Adrenal gland (tissue), 12 donors: ENCODE data around the gene EIF2S2. TPM values are rescaled to one million over a fixed set of nuclear protein-coding genes. Genes with fewer than 3 reads are reported as not detected.
A peak's percentile ranks its signal among the peaks of the same experiment; 100 is the strongest.

Experiments used
- DNase-seq, 7 donors: peaks; one replicate each; pipeline ENCODE4 v3.0.0-alpha.2; 2019 to 2020
- H3K27ac ChIP-seq, 5 donors: fragments of 200-600 bp; sonication (generic) in 4 of 5; 1 replicate in 3 of 5; 2 replicates in 2 of 5; pipeline versions ENCODE4 v1.5.1 to v1.8.0; 2016 to 2020; ENCODE audit warnings: mild to moderate bottlenecking in 1 of 5
- H3K27me3 ChIP-seq: fragments of 200-600 bp; 2 replicates; pipeline ENCODE4 v1.8.0; 2021
- H3K36me3 ChIP-seq, 2 donors: fragments of 200-600 bp; replicated peaks in 1 of 2; 1 replicate in 1 of 2; 2 replicates in 1 of 2; pipeline versions ENCODE4 v1.5.1 to v1.8.0; 2018 to 2022
- H3K4me1 ChIP-seq, 2 donors: fragments of 200-600 bp; replicated peaks in 1 of 2; 1 replicate in 1 of 2; 2 replicates in 1 of 2; pipeline versions ENCODE4 v1.5.1 to v1.8.0; 2018 to 2021
- H3K4me3 ChIP-seq, 4 donors: fragments of 200-600 bp; sonication (generic) in 3 of 4; one replicate each; pipeline ENCODE4 v1.5.1; 2016 to 2018
- H3K9me3 ChIP-seq, 3 donors: fragments of 200-600 bp; sonication (generic) in 1 of 3; replicated peaks in 1 of 3; 1 replicate in 2 of 3; 2 replicates in 1 of 3; pipeline versions ENCODE4 v1.5.1 to v1.8.0; 2016 to 2021
- POLR2A ChIP-seq, 2 donors: fragments of 450-650 bp; IDR thresholded peaks; one replicate each; pipeline ENCODE4 v1.6.1; 2017; ENCODE audit warnings: antibody characterized with exemption in 2 of 2, mild to moderate bottlenecking in 2 of 2, moderate library complexity in 1 of 2
- WGBS, 4 donors: extraction: QIAGEN DNeasy Blood & Tissue Kit in 2 of 4; methylation state at CpG; one replicate each; pipeline versions ENCODE4 v1.1.5 to v1.1.7; 2013 to 2017; 5-methylcytosine and 5-hydroxymethylcytosine counted together
- intact Hi-C, 2 donors: fragments of 100-400 bp; cut with DNase I; formaldehyde crosslinking; loops; one replicate each; pipeline versions ENCODE4 v1.14.1 to v1.15.0; 2022 to 2023
- polyA plus RNA-seq, 3 donors: library from polyadenylated mRNA; stranded (reverse); fragments of 200-250 nt in 2 of 3; fragments of 350-450 nt in 1 of 3; fragmentation: Illumina TruSeq in 1 of 3; extraction: RNeasy Lipid Tissue Mini Kit (QIAGEN cat#74804) in 1 of 3; gene quantifications; one replicate each; pipeline ENCODE4 v1.2.3, GENCODE V29; 2013 to 2014
- total RNA-seq, 9 donors: library from RNA; depleted of rRNA in 4 of 9; stranded (reverse); fragments of >200 nt in 4 of 9; fragments of 120-200 nt in 1 of 9; fragmentation: NEBNext Ultra II Directional in 1 of 9; extraction: Animal tissue kit (Norgen Biotek cat#: 25700) in 1 of 9; gene quantifications; one replicate each; pipeline versions ENCODE4 v1.1.0 to v1.2.4, GENCODE V29; 2013 to 2023
- TF ChIP-seq, protein P1 (sequence below), 6 experiments: fragments of 450-650 bp in 4 of 6; fragments of 200-600 bp in 2 of 6; sonication (generic) in 1 of 6; IDR thresholded peaks; 1 replicate in 5 of 6; 2 replicates in 1 of 6; pipeline versions ENCODE4 v1.5.1 to v1.8.0; 2016 to 2021; ENCODE audit warnings: antibody characterized with exemption in 6 of 6, mild to moderate bottlenecking in 2 of 6, moderate library complexity in 1 of 6
- donor health status: healthy with polysubstance abuse.
- donor health status: Bipolar disorder and iron deficiency.
- donor health status: DM: yes; HTN: yes; CAD: no.
- donor health status: DM: no; HTN: no; CAD: no.
- donor health status: DM: no; HTN: no; CAD: no.
- donor health status: DM: yes; HTN: yes; CAD: no.

Gene EIF2S2
- total and polyA plus RNA-seq, 12 donors: 26.7 to 204 (median 49.9) TPM

DNA sequence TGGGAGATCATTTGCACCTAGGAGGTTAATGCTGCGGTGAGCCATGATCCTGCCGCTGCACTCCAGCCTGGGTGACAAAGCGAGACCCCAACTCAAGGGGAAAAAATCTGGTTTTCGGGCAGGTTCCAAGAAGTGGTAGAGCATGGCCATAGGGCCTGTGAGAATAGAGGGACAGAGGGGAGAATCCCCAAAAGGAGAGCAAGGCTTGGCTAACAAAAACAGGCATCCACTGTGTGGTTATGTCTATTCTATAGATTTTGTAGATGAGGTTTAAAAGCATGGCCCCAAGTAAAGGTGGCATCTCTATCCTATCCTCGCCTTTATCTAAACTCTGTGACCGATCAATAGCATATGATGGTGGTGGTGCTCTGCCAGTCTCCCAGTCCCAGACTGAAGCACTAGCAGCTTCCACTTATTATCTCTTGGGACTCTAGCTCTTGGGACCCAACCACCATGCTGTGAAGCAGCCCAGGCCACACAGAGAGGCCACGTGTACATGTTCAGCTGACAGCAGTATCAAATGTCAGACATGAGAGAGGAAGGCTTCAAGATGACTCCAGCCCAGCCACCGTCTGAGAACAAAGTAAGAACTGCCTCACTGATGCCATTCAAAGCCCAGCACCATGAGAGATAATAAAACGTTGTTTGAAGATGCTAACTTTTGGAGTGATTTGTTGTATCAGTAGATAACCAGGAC is 27.7 kb downstream of the EIF2S2 start:
- intact Hi-C loops: no loop called here
- Histone ChIP-seq H3K4me3 (no peak overlapping the region), H3K36me3 (peaks cover 0 to 48% of the 10 kb centered on the region in 2 donors), H3K4me1 (peaks cover 0 to 11% of the 10 kb centered on the region in 2 donors), H3K27me3 (no peaks in the 10 kb centered on the region), H3K9me3 (no peaks in the 10 kb centered on the region), H3K27ac (peak overlapping the region in 1 of 5 donors; percentile 68)
- DNase-seq: peak in 2 of 7 donors; percentile 17 to 46
- 81 to 90% (median 85%) methylated on average over 9 of the region's 9 CpGs for WGBS, 4 donors
- TF ChIP-seq, protein P1, sequence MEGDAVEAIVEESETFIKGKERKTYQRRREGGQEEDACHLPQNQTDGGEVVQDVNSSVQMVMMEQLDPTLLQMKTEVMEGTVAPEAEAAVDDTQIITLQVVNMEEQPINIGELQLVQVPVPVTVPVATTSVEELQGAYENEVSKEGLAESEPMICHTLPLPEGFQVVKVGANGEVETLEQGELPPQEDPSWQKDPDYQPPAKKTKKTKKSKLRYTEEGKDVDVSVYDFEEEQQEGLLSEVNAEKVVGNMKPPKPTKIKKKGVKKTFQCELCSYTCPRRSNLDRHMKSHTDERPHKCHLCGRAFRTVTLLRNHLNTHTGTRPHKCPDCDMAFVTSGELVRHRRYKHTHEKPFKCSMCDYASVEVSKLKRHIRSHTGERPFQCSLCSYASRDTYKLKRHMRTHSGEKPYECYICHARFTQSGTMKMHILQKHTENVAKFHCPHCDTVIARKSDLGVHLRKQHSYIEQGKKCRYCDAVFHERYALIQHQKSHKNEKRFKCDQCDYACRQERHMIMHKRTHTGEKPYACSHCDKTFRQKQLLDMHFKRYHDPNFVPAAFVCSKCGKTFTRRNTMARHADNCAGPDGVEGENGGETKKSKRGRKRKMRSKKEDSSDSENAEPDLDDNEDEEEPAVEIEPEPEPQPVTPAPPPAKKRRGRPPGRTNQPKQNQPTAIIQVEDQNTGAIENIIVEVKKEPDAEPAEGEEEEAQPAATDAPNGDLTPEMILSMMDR (IDR thresholded peaks at IDR 0.05): no peak
- TF ChIP-seq POLR2A (IDR thresholded peaks at IDR 0.05): no peak

DNA sequence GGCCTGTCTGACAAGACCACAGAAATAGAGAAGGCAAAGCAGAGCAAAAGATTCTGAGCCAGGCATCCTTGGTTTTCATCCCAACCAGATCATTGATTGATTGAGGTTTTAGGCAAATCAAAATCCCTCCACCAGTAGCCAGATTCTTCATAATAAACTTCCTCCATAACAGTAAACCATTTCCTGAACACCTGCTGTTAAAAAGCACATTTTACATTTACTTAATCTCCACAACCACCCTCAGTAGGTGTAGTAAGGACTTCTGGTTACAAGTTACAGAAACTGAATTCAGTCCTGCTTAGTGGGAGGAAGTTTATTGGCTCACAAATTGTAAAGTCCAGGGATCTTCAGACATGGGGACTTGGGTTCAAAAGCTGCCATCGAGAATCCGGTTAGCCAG is 28.3 kb downstream of the EIF2S2 start:
- Histone ChIP-seq H3K4me3 (no peak overlapping the region), H3K27me3 (no peaks in the 10 kb centered on the region), H3K9me3 (no peaks in the 10 kb centered on the region), H3K27ac (peak overlapping the region in 4 of 5 donors; percentile 15 to 78 (median 62)), H3K36me3 (peaks cover 0 to 42% of the 10 kb centered on the region in 2 donors), H3K4me1 (peaks cover 0 to 11% of the 10 kb centered on the region in 2 donors)
- intact Hi-C loops: no loop called here
- 96 to 100% (median 99%) methylated on average over 2 of the region's 2 CpGs for WGBS, 4 donors
- TF ChIP-seq, protein P1 (IDR thresholded peaks at IDR 0.05): no peak
- no peak for TF ChIP-seq POLR2A (IDR thresholded peaks at IDR 0.05)
- DNase-seq: no peak

DNA sequence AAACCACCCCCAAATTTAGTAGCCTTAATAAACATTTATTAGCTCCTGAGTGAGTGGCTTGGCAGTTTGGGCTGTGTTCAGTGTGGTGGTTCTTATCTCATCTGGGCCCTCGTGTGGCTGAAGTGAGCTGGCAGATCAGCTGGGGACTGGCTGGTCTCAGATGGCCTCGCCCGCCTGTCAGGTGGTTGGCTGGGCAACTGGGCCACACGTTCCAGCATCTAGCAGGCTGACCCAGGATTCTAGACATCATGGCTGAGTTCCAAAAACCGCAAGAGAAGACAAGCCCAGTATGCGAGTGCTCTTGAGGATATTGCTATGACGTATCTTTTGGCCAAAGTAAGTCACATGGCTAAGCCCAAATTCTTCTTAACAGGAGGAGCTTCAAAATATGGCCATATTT is 28.9 kb downstream of the EIF2S2 start:
- H3K36me3 ChIP-seq: peaks cover 0 to 36% of the 10 kb centered on the region in 2 donors
- H3K4me3 ChIP-seq: no peak overlapping the region
- peak overlapping the region in 4 of 5 donors; percentile 15 to 78 (median 62) for H3K27ac ChIP-seq
- H3K4me1 ChIP-seq: peaks cover 0 to 11% of the 10 kb centered on the region in 2 donors
- intact Hi-C loops: no loop called here
- 22 to 40% (median 30%) methylated on average over 6 to 7 of the region's 7 CpGs for WGBS, 4 donors
- TF ChIP-seq POLR2A (IDR thresholded peaks at IDR 0.05): peak in 1 of 2 donors; percentile 28
- TF ChIP-seq, protein P1 (IDR thresholded peaks at IDR 0.05): peak in 3 of 6 experiments; percentile 24 to 34 (median 27)
- peak; percentile 78 to 96 (median 95) for DNase-seq
- no peaks in the 10 kb centered on the region for H3K9me3 ChIP-seq
- no peaks in the 10 kb centered on the region for H3K27me3 ChIP-seq

DNA sequence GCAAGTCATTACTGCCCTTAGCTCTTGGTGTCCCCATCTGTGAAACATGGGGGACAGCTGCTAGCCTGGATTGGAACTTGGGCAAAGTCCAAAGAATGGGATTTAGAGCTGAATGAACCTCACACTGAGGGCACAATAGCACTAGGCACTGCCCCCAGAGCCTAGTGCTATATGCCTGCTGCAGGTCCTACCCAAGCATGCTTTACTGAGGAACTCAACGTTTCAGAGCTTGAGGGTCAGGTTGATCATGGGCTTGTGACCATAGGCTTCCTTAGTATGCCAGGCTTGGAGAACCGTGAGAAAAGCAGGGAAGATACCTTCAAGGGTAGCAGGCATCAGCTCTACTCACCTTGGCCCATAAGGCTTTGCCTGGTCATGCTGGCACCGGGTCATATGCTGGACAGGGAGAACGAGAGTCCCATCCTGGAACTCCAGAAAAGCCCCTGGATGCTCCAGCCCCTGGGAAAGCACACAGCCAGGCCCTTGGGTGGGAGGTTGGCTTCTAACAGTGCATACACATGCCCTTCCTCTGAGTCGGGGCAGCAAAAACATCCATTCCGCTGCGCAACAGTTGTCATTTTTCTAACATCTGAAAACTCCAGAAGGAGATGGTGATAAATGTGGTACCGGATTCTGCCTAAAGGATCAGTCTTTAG is 29.7 kb downstream of the EIF2S2 start:
- DNase-seq: peak in 1 of 7 donors; percentile 46
- H3K27me3 ChIP-seq: no peaks in the 10 kb centered on the region
- no peak overlapping the region for H3K4me3 ChIP-seq
- intact Hi-C loops: no loop called here
- peak overlapping the region in 3 of 5 donors; percentile 55 to 78 (median 68) for H3K27ac ChIP-seq
- peaks cover 0 to 11% of the 10 kb centered on the region in 2 donors for H3K4me1 ChIP-seq
- TF ChIP-seq, protein P1 (IDR thresholded peaks at IDR 0.05): no peak
- no peak for TF ChIP-seq POLR2A (IDR thresholded peaks at IDR 0.05)
- WGBS, 4 donors: 88 to 93% (median 92%) methylated on average over 7 to 8 of the region's 8 CpGs
- peaks cover 0 to 34% of the 10 kb centered on the region in 2 donors for H3K36me3 ChIP-seq
- no peaks in the 10 kb centered on the region for H3K9me3 ChIP-seq
